AG08396 (cell line): ENCODE results near the gene APOBEC4.

Source experiments
- DNase-seq: peaks from one replicate; pipeline ENCODE4 v3.0.0; 2012; ENCODE audit warnings: low spot score, mixed read lengths

The APOBEC4 gene

GRCh38 chr1:183600634-183601033, 52.5 kb downstream of the APOBEC4 start:
- no peak for DNase-seq

GRCh38 chr1:183600136-183600535, 53.0 kb downstream of the APOBEC4 start:
- peak; percentile 54 for DNase-seq

DNA sequence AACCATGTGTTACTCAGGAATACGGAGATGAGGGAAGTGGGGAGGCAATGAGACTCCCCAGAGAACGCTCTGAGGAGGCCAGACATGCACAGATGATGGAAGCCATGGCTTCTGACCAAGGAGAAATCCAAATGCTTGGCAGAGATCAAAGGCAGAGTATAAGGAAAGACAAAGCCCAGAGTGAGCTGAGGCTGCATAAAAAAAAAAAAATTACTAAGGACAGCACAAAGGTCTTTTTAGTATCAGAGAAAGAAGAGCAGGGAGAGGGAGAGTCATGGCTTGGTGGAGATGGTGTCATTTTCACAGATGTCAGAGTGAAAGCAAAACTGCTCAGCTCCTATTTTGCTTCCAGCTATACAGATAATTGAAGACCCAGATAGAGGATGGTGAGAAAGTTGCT, 54.7 kb downstream of the APOBEC4 start:
- no peak for DNase-seq

DNA sequence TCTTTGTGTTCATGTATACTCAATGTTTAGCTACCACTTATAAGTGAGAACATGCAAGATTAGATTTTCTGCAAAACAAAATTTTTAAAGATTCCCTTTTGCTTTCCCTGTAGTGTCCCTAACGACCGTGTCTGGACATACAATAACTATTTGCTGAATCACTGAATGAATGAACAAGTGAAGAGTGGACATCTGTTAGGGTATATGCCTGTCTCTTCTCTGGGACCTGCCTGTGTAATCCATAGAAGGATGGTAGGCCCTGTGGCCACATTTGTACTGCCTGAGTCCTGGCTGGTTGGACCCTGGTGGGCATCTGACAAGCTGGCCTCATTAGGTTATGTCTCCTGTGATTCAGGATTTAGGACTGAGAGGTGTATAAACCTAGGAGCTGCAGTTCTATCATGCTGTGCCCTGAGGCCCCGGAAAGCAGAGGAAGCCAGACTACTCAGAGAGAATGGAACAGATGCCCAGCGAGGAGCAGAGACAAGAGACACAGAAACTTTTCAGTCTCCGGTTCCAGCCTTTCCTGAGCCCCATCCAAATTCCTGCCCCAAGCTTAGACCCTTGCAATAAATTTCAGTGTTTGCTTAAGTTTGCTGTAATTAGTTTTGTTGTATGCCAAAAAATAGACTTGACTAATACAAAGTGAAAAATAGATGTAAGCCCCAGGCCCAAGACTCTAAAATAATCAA, 55.3 kb downstream of the APOBEC4 start:
- DNase-seq, result no peak

DNA sequence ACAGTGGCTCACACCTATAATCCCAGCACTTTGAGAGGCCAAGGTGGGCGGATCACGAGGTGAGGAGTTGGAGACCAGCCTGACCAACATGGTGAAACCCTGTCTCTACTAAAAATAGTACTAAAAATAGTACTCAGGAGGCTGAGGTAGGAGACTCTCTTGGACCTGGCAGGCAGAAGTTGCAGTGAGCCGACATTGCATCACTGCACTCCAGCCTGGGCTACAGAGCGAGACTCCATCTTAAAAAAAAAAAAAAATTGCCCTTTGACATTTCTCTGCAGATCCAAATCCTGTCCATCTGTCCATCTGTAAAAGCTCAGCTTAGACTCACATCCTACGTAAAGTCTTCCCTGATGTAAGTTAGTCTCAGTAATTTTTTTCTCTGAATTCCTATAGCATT, 56.6 kb downstream of the APOBEC4 start:
- DNase-seq, result no peak
